Frontal cortex (tissue), 4 donors: Measurements from ENCODE around the gene FCRLB. TPM values are rescaled to one million over a fixed set of nuclear protein-coding genes. Genes with fewer than 3 reads are reported as not detected.
"Not testable (repeated sequence)": the region's sequence is repeated elsewhere in the genome, so short reads cannot be mapped to it uniquely, and the experiment has no call there.

Experiments used
- DNase-seq, 2 donors: peaks; one replicate each; pipeline ENCODE4 v3.0.0; 2012; ENCODE audit warnings: low spot score in 2 of 2
- FAIRE-seq: peaks from 2 replicates; lab custom pipeline; 2012; peaks lifted over from hg19 to GRCh38; lab: Jason Lieb, UNC
- total RNA-seq: library from RNA; depleted of rRNA; stranded (reverse); fragments of >200 nt; gene quantifications from one replicate; pipeline ENCODE4 v1.2.3, GENCODE V29; 2014
- donor health status: control.
- donor health status: control.
- donor health status: control.

Gene FCRLB
- total RNA-seq, 1 donor from 2014 or later, result 1.2 TPM

- no peak for FAIRE-seq
- DNase-seq, result no peak
Measured at GRCh38 chr1:161737625-161738024, 16.3 kb downstream of the FCRLB start.

- no peak for FAIRE-seq
- DNase-seq, result no peak
Measured at GRCh38 chr1:161738627-161739287, 17.4 kb downstream of the FCRLB start.

GRCh38 chr1:161739865-161740566 lies 18.7 kb downstream of the FCRLB start:
- FAIRE-seq (no peak), DNase-seq (no peak)

- FAIRE-seq (no peak), DNase-seq (no peak)
Measured at GRCh38 chr1:161740921-161741320, 19.6 kb downstream of the FCRLB start.

- DNase-seq, result no peak
- FAIRE-seq, result no peak
Measured at GRCh38 chr1:161743231-161743630, 21.9 kb downstream of the FCRLB start.

- DNase-seq (no peak), FAIRE-seq (no peak)
Measured at GRCh38 chr1:161747801-161748200, 26.5 kb downstream of the FCRLB start.

GRCh38 chr1:161749509-161750407 lies 28.4 kb downstream of the FCRLB start, which contains the start of gene DUSP12:
Gene DUSP12, plus strand, starts transcription at chr1:161749786. Its CDS starts 16 bp downstream, at chr1:161749802.
- peak; percentile 74 to 84 for DNase-seq
- FAIRE-seq, result no peak

GRCh38 chr1:161763522-161764098 lies 42.3 kb downstream of the FCRLB start:
- FAIRE-seq (no peak), DNase-seq (no peak)

GRCh38 chr1:161766102-161766981 lies 45.0 kb downstream of the FCRLB start, which contains the start of gene ATF6:
Gene ATF6, plus strand, starts transcription at chr1:161766320. Its CDS starts 41 bp downstream, at chr1:161766361.
- no peak for FAIRE-seq
- DNase-seq, result peak; percentile 50 to 63

- DNase-seq, result no peak
- no peak for FAIRE-seq
Measured at GRCh38 chr1:161768461-161768860, 47.1 kb downstream of the FCRLB start.

GRCh38 chr1:161768986-161769672 lies 47.8 kb downstream of the FCRLB start:
- DNase-seq, result no peak
- FAIRE-seq, result no peak

- FAIRE-seq, DNase-seq: not testable (repeated sequence)
Measured at GRCh38 chr1:161769673-161770045, 48.3 kb downstream of the FCRLB start.

GRCh38 chr1:161770250-161770649 lies 48.9 kb downstream of the FCRLB start:
- no peak for FAIRE-seq
- DNase-seq, result no peak

- FAIRE-seq (no peak), DNase-seq (no peak)
Measured at GRCh38 chr1:161771161-161771560, 49.8 kb downstream of the FCRLB start.

- no peak for FAIRE-seq
- DNase-seq, result no peak
Measured at GRCh38 chr1:161771973-161772372, 50.6 kb downstream of the FCRLB start.

GRCh38 chr1:161772397-161772796 lies 51.1 kb downstream of the FCRLB start:
- no peak for DNase-seq
- no peak for FAIRE-seq

GRCh38 chr1:161773791-161774190 lies 52.4 kb downstream of the FCRLB start:
- no peak for FAIRE-seq

GRCh38 chr1:161777261-161777660 lies 55.9 kb downstream of the FCRLB start:
- DNase-seq (no peak), FAIRE-seq (no peak)

More at GRCh38 chr1:161773791-161774190, 52.4 kb downstream of the FCRLB start:
- no peak for DNase-seq
